Cardiac fibroblast (primary cell): ENCODE results near the gene MAGEA1.
"Not testable (repeated sequence)": the region's sequence is repeated elsewhere in the genome, so short reads cannot be mapped to it uniquely, and the experiment has no call there.

Source experiments
- DNase-seq, 2 donors: peaks; one replicate each; pipeline versions ENCODE4 v3.0.0 to v3.0.0-alpha.2; 2010; ENCODE audit warnings: low read depth in 2 of 2
- H3K4me3 ChIP-seq, 2 donors: replicated peaks in 1 of 2; 1 replicate in 1 of 2; 2 replicates in 1 of 2; pipeline ENCODE4 v1.5.1; 2011; ENCODE audit warnings: low read depth in 2 of 2, low read length in 2 of 2, mild to moderate bottlenecking in 2 of 2, moderate library complexity in 1 of 2
- CTCF ChIP-seq: IDR thresholded peaks from one replicate; pipeline ENCODE4 v1.5.1; 2011; ENCODE audit warnings: low read depth, mild to moderate bottlenecking, low read length, inconsistent platforms

MAGEA1 gene

GRCh38 chrX:153164733-153165132 lies 14.4 kb upstream of the MAGEA1 start:
- no peak overlapping the region for H3K4me3 ChIP-seq
- TF ChIP-seq CTCF, result no peak
- DNase-seq, result no peak

- H3K4me3 ChIP-seq, DNase-seq: not testable (repeated sequence)
These were observed 10.7 kb upstream of the MAGEA1 start for GRCh38 chrX:153168423-153168822.

GRCh38 chrX:153181822-153182221 lies 2.7 kb downstream of the MAGEA1 start:
- TF ChIP-seq CTCF, result no peak
- no peak for DNase-seq
- no peak overlapping the region for H3K4me3 ChIP-seq

GRCh38 chrX:153184787-153185186 lies 5.7 kb downstream of the MAGEA1 start:
- no peak for DNase-seq
- no peak for TF ChIP-seq CTCF
- H3K4me3 ChIP-seq, result no peak overlapping the region

GRCh38 chrX:153190381-153190780 lies 11.3 kb downstream of the MAGEA1 start:
- peak in 1 of 2 donors; percentile 0 for DNase-seq
- no peak for TF ChIP-seq CTCF
- no peak overlapping the region for H3K4me3 ChIP-seq

- TF ChIP-seq CTCF, result no peak
- no peak overlapping the region for H3K4me3 ChIP-seq
- DNase-seq, result no peak
These were observed 21.4 kb downstream of the MAGEA1 start for GRCh38 chrX:153200462-153200861.

- no peak for DNase-seq
- no peak overlapping the region for H3K4me3 ChIP-seq
- TF ChIP-seq CTCF, result no peak
These were observed 27.5 kb downstream of the MAGEA1 start for GRCh38 chrX:153206425-153207046.
